HG03342 (cell line): Measurements from ENCODE around the gene ZNF571.

Source experiments
- ATAC-seq: cut with Tn5 transposase; IDR thresholded peaks from one replicate; pipeline ENCODE4 v1.9.1; 2021; ENCODE audit warnings: mild to moderate bottlenecking, moderate library complexity; ENCODE audit not compliant: unreplicated experiment

Gene ZNF571

GRCh38 chr19:37594304-37594981 is at the start of gene ZNF571, which contains the start of gene ZNF540:
ZNF571 (minus strand) TSS chr19:37594792; CDS start chr19:37586676, 8,116 bp downstream.
ZNF540 (plus strand) TSS chr19:37594876; CDS start chr19:37598448, 3,572 bp downstream.
- peak; percentile 97 for ATAC-seq

- ATAC-seq, result no peak
Observed at GRCh38 chr19:37635076-37636056, 40.8 kb upstream of the ZNF571 start.

GRCh38 chr19:37594982-37595382 is 390 bp upstream of the ZNF571 start:
- peak; percentile 28 for ATAC-seq

- no peak for ATAC-seq
Observed at GRCh38 chr19:37593996-37594303, 642 bp downstream of the ZNF571 start.

- no peak for ATAC-seq
Observed at GRCh38 chr19:37583340-37583739, 11.3 kb downstream of the ZNF571 start.

- no peak for ATAC-seq
Observed at GRCh38 chr19:37572203-37572602, 22.4 kb downstream of the ZNF571 start.

GRCh38 chr19:37565370-37565669 is 29.3 kb downstream of the ZNF571 start:
- ATAC-seq, result no peak

GRCh38 chr19:37564624-37565369 is 29.8 kb downstream of the ZNF571 start:
- ATAC-seq, result no peak

GRCh38 chr19:37563518-37563917 is 31.1 kb downstream of the ZNF571 start:
- no peak for ATAC-seq

GRCh38 chr19:37551129-37551993 is 43.2 kb downstream of the ZNF571 start:
- ATAC-seq, result no peak

GRCh38 chr19:37537391-37537947 is 57.1 kb downstream of the ZNF571 start:
- ATAC-seq, result no peak

- ATAC-seq, result no peak
Observed at GRCh38 chr19:37519890-37520289, 74.7 kb downstream of the ZNF571 start.
